Breast epithelium (tissue), 4 donors: Measurements from ENCODE around the gene CLSTN2. TPM values are rescaled to one million over a fixed set of nuclear protein-coding genes. Genes with fewer than 3 reads are reported as not detected.

Experiments
- DNase-seq, 2 donors: peaks; one replicate each; pipeline ENCODE4 v3.0.0-alpha.2; 2019; ENCODE audit warnings: low spot score in 2 of 2
- H3K27ac ChIP-seq, 2 donors: fragments of 200-600 bp; sonication (generic) in 1 of 2; one replicate each; pipeline ENCODE4 v1.5.1; 2016 to 2019; ENCODE audit warnings: mild to moderate bottlenecking in 1 of 2
- H3K27me3 ChIP-seq, 2 donors: fragments of 200-600 bp; sonication (generic) in 1 of 2; one replicate each; pipeline versions ENCODE4 v1.5.1 to v1.6.0; 2017 to 2019; ENCODE audit warnings: control low read depth in 1 of 2, mild to moderate bottlenecking in 1 of 2
- H3K36me3 ChIP-seq: fragments of 200-600 bp; one replicate; pipeline ENCODE4 v1.5.1; 2019
- H3K4me1 ChIP-seq, 2 donors: fragments of 200-600 bp; sonication (generic); one replicate each; pipeline ENCODE4 v1.5.1; 2016 to 2019; ENCODE audit warnings: control low read depth in 1 of 2
- H3K4me3 ChIP-seq, 3 donors: fragments of 200-600 bp; sonication (generic); 1 replicate in 2 of 3; 2 replicates in 1 of 3; pipeline ENCODE4 v1.5.1; 2016 to 2019; ENCODE audit warnings: mild to moderate bottlenecking in 3 of 3, moderate library complexity in 2 of 3
- H3K9me3 ChIP-seq, 2 donors: fragments of 200-600 bp; sonication (generic) in 1 of 2; one replicate each; pipeline ENCODE4 v1.5.1; 2016 to 2019; ENCODE audit warnings: control low read depth in 1 of 2
- POLR2A ChIP-seq: fragments of 450-650 bp; IDR thresholded peaks from one replicate; pipeline ENCODE4 v1.6.1; 2016; ENCODE audit warnings: antibody characterized with exemption, mild to moderate bottlenecking, moderate library complexity
- POLR2AphosphoS5 ChIP-seq, 3 donors: sonication (generic); formaldehyde crosslinking; IDR thresholded peaks; one replicate each; pipeline ENCODE4 v1.6.1; 2017; ENCODE audit warnings: antibody characterized with exemption in 3 of 3
- intact Hi-C: fragments of 100-400 bp; cut with DNase I; formaldehyde crosslinking; loops from one replicate; pipeline ENCODE4 v1.15.1; 2023; ENCODE audit warnings: low total_unique reads
- total RNA-seq, 3 donors: library from RNA; depleted of rRNA; stranded (reverse); fragments of >200 nt; gene quantifications; one replicate each; pipeline ENCODE4 v1.1.0, GENCODE V29; 2016
- TF ChIP-seq, protein P1 (sequence below), 3 donors: fragments of 450-650 bp; IDR thresholded peaks; one replicate each; pipeline ENCODE4 v1.5.1; 2016 to 2017; ENCODE audit warnings: antibody characterized with exemption in 3 of 3, mild to moderate bottlenecking in 3 of 3, moderate library complexity in 3 of 3

CLSTN2 gene
- total RNA-seq, 3 donors from 2014 or later, result 15.5 to 75.5 (median 33.1) TPM

DNA sequence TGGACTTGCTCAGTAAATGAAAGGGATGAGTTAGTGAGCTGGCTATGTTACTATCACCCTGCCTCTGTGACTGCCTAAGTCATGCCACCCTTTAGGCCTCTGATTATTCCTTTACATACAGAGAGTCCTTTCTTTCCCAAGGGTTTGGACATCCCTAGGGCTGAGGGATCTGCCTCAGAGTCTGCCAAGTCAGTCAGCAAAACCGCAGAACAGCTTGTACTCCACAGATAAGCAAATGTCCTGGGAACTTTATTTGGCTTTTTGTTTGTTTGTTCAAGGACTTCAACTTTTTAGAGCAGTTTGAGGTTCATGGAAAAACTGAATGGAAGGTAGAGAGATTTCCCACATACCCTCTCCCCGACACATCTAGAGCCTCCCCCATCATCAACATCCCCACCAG, 660.3 kb downstream of the CLSTN2 start:
- Histone ChIP-seq H3K36me3 (no peaks in the 10 kb centered on the region), H3K27ac (no peak overlapping the region), H3K4me3 (no peak overlapping the region), H3K27me3 (no peaks in the 10 kb centered on the region), H3K9me3 (no peaks in the 10 kb centered on the region), H3K4me1 (no peaks in the 10 kb centered on the region)
- TF ChIP-seq, protein P1, sequence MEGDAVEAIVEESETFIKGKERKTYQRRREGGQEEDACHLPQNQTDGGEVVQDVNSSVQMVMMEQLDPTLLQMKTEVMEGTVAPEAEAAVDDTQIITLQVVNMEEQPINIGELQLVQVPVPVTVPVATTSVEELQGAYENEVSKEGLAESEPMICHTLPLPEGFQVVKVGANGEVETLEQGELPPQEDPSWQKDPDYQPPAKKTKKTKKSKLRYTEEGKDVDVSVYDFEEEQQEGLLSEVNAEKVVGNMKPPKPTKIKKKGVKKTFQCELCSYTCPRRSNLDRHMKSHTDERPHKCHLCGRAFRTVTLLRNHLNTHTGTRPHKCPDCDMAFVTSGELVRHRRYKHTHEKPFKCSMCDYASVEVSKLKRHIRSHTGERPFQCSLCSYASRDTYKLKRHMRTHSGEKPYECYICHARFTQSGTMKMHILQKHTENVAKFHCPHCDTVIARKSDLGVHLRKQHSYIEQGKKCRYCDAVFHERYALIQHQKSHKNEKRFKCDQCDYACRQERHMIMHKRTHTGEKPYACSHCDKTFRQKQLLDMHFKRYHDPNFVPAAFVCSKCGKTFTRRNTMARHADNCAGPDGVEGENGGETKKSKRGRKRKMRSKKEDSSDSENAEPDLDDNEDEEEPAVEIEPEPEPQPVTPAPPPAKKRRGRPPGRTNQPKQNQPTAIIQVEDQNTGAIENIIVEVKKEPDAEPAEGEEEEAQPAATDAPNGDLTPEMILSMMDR (IDR thresholded peaks at IDR 0.05), result no peak
- no peak for TF ChIP-seq POLR2AphosphoS5 (IDR thresholded peaks at IDR 0.05)
- TF ChIP-seq POLR2A, result no peak
- intact Hi-C loops, result no loop called here
- no peak for DNase-seq

DNA sequence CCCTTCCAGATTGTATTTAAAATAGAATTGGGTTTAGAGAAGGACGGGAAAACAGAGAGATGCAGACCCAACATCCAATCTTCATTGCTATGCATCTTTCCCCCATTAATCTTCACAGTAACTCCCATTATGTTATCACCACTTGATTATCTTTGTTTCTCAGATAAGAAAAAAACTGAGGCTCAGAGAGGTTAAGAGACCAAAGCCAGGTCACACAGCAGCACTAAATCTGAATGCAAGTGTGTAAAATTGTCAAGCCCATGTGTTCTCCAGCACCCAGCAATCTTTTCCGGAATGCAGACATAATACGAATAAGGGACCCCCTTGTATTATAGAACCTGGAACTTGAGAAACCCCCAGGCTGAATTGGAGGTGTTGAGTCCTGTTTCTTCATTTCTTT, 662.4 kb downstream of the CLSTN2 start:
- Histone ChIP-seq H3K27me3 (no peaks in the 10 kb centered on the region), H3K27ac (no peak overlapping the region), H3K4me3 (no peak overlapping the region), H3K36me3 (no peaks in the 10 kb centered on the region), H3K4me1 (no peaks in the 10 kb centered on the region), H3K9me3 (no peaks in the 10 kb centered on the region)
- no peak for DNase-seq
- TF ChIP-seq POLR2A (no peak), POLR2AphosphoS5 (IDR thresholded peaks at IDR 0.05) (no peak)
- TF ChIP-seq, protein P1 (IDR thresholded peaks at IDR 0.05), result no peak
- intact Hi-C loops, result no loop called here

DNA sequence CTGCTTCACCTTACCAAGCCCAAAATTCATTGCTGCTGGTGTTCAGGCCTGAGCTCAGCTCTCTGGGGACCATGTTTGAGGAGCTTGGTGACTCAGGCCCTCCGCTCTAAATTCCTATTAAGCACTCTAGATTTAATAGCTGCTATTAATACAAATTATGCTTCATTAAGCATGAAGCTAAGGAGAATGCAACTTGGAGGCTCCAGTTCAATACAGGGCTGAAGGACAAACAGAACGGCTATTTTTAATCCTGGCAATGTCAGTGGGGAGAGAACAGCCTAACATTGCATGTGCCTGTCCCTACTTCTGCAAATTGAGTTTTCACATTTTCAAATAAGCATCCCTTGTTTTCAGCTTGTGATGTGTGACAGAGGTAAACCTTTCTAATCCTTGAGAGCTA, 662.8 kb downstream of the CLSTN2 start:
- H3K27ac ChIP-seq, result no peak overlapping the region
- no peak overlapping the region for H3K4me3 ChIP-seq
- intact Hi-C loops, result no loop called here
- H3K9me3 ChIP-seq, result no peaks in the 10 kb centered on the region
- H3K4me1 ChIP-seq, result no peaks in the 10 kb centered on the region
- DNase-seq, result no peak
- no peaks in the 10 kb centered on the region for H3K27me3 ChIP-seq
- TF ChIP-seq POLR2AphosphoS5 (IDR thresholded peaks at IDR 0.05) (no peak), POLR2A (no peak)
- TF ChIP-seq, protein P1 (IDR thresholded peaks at IDR 0.05), result no peak
- H3K36me3 ChIP-seq, result no peaks in the 10 kb centered on the region

DNA sequence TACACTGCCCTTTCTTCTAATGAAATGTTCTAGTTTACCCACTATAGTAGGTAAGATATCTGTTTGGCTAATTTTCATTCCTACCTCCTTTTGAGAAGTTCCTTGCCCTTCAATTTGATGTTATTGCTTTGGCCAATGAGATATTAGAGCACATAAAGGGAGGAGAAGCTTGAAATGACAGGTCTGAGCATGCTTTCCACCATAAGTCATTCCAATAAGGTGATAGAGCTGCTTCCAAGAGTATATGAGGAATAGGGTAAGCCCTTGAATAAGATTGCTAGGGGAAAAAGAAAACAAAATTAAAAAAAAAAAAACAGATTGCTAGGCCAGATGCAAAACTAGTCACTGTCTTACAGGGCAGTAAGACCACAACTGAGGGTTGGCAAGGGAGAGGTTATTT, 664.0 kb downstream of the CLSTN2 start:
- Histone ChIP-seq H3K36me3 (no peaks in the 10 kb centered on the region), H3K27ac (no peak overlapping the region), H3K4me1 (no peaks in the 10 kb centered on the region), H3K27me3 (no peaks in the 10 kb centered on the region), H3K4me3 (no peak overlapping the region), H3K9me3 (no peaks in the 10 kb centered on the region)
- no peak for DNase-seq
- intact Hi-C loops, result no loop called here
- TF ChIP-seq POLR2AphosphoS5 (IDR thresholded peaks at IDR 0.05), result no peak

GRCh38 chr3:140599496-140599895, 664.5 kb downstream of the CLSTN2 start:
- TF ChIP-seq POLR2AphosphoS5 (IDR thresholded peaks at IDR 0.05) (no peak), POLR2A (no peak)
- TF ChIP-seq, protein P1 (IDR thresholded peaks at IDR 0.05), result no peak

GRCh38 chr3:140601881-140602280, 666.9 kb downstream of the CLSTN2 start:
- no peaks in the 10 kb centered on the region for H3K36me3 ChIP-seq
- TF ChIP-seq POLR2AphosphoS5 (IDR thresholded peaks at IDR 0.05), result no peak
- TF ChIP-seq, protein P1 (IDR thresholded peaks at IDR 0.05), result no peak
- H3K4me3 ChIP-seq, result no peak overlapping the region
- H3K9me3 ChIP-seq, result peaks cover 0 to 2% of the 10 kb centered on the region in 2 donors
- intact Hi-C loops, result no loop called here
- no peak for DNase-seq
- H3K27ac ChIP-seq, result no peak overlapping the region
- no peaks in the 10 kb centered on the region for H3K27me3 ChIP-seq
- no peaks in the 10 kb centered on the region for H3K4me1 ChIP-seq

More at GRCh38 chr3:140599496-140599895, 664.5 kb downstream of the CLSTN2 start:
- H3K27me3 ChIP-seq, result no peaks in the 10 kb centered on the region
- H3K9me3 ChIP-seq, result no peaks in the 10 kb centered on the region
- H3K4me1 ChIP-seq, result no peaks in the 10 kb centered on the region
- H3K4me3 ChIP-seq, result no peak overlapping the region
- intact Hi-C loops, result no loop called here
- H3K36me3 ChIP-seq, result no peaks in the 10 kb centered on the region
- DNase-seq, result no peak
- no peak overlapping the region for H3K27ac ChIP-seq
